ENCODE results near the gene RNASEH1.

DNA sequence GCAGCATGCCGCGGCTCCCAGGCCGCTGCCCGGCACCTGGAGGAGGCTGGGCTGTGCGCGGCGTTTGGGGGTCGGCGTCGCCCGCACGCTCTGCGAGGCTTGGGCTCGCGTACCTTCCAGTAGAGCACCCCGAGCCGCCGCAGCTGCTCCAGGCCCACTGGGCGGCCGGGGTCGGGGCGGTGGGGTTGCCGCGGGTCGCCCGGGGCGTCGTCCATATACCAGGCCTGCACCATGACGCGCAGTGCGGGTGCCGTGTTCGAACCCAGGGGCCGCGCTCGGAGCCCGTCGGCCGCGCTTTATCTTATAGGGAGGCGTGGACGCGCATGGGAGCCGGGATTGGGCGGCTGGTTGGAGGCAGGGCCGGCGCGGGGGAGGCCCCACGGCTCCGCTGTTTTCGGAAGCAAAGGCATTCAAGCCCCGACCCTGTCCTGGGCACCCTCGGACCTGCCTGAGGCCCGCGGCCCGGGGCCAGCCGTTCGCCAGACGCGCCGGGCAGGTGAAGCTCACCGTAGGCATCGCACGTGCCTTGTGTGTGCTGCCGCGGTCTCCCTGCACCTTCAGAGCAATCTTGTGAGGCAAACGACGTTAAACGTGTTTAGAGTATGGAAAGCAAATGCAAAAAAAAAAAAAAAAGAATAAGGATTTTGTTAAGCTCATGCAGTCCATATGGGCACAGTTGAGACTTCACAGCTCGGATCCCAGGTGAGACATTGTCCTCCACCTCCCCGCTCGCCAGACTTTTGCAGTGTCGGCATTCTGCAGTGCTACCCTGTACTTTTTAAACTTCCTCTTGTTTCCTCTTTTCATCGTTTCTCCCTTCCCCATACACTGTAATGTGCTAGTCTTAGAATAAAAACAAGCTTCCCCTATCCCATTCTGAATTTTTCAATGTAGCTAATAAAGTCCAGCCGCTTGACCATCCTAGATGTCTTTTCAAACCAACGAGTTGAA, 38.6 kb downstream of the RNASEH1 start, which contains the start of gene ADI1:
- TF ChIP-seq CTCF (IDR thresholded peaks at IDR 0.05; ENCODE audit: insufficient read depth, low read length, poor library complexity, severe bottlenecking) (no peak), EZH2phosphoT487 (conservative IDR thresholded peaks at IDR 0.05; ENCODE audit: low read length) (no peak)

Data from SU-DHL-6 (cell line).